HepG2 (cell line): ENCODE data around the gene GJC2. TPM values are rescaled to one million over a fixed set of nuclear protein-coding genes. Genes with fewer than 3 reads are reported as not detected.

ENCODE experiments used
- BORCS8-MEF2B ChIP-seq: sonication (generic); formaldehyde crosslinking; IDR thresholded peaks from 2 replicates; pipeline ENCODE4 v1.8.0; 2022; ENCODE audit warnings: mild to moderate bottlenecking, missing genetic modification reagents
- CAMTA2 ChIP-seq: sonication (generic); formaldehyde crosslinking; IDR thresholded peaks from 2 replicates; pipeline ENCODE4 v1.4.0; 2020; ENCODE audit warnings: mild to moderate bottlenecking, missing genetic modification reagents, borderline replicate concordance
- FOXK2 ChIP-seq: fragments of 450-650 bp; IDR thresholded peaks from 2 replicates; pipeline ENCODE4 v1.6.1; 2016
- KDM2A ChIP-seq: sonication (generic); formaldehyde crosslinking; IDR thresholded peaks from 2 replicates; pipeline ENCODE4 v1.4.0; 2020; ENCODE audit warnings: low read depth, missing genetic modification reagents, borderline replicate concordance
- MEF2D ChIP-seq: sonication (generic); formaldehyde crosslinking; IDR thresholded peaks from 2 replicates; pipeline ENCODE4 v1.5.1; 2020; ENCODE audit warnings: mild to moderate bottlenecking, missing genetic modification reagents
- MYC ChIP-seq: sonication (generic); formaldehyde crosslinking; IDR thresholded peaks from 2 replicates; pipeline ENCODE4 v1.9.0; 2021; ENCODE audit warnings: missing genetic modification reagents, borderline replicate concordance
- REL ChIP-seq: sonication (generic); formaldehyde crosslinking; conservative IDR thresholded peaks from 2 replicates; pipeline ENCODE4 v1.8.0; 2022; ENCODE audit warnings: mild to moderate bottlenecking, missing genetic modification reagents, moderate library complexity
- SP5 ChIP-seq: IDR thresholded peaks from 2 replicates; pipeline ENCODE4 v1.6.1; 2016; ENCODE audit warnings: low read depth, borderline replicate concordance
- XRCC5 ChIP-seq: fragments of 200-400 bp; formaldehyde crosslinking; optimal IDR thresholded peaks from 2 replicates; pipeline ENCODE3; 2017; ENCODE audit warnings: mild to moderate bottlenecking, low read length
- polyA plus RNA-seq, 8 experiments: library from polyadenylated mRNA; depleted of rRNA in 3 of 8; stranded (reverse) in 7 of 8; unstranded in 1 of 8; fragments of >200 nt; fragmentation: Illumina TruSeq in 4 of 8; extraction: Trizol in 4 of 8; gene quantifications; 2 replicates each; pipeline versions ENCODE4 v1.2.1 to v1.2.3, GENCODE V29; 2011 to 2016; ENCODE audit warnings: low read depth in 4 of 8, missing spikeins in 1 of 8, mixed read lengths in 1 of 8; ENCODE audit not compliant: insufficient read depth in 1 of 8
- total RNA-seq, 5 experiments: library from RNA; depleted of rRNA; stranded (reverse); fragments of >200 nt; fragmentation: Illumina TruSeq; extraction: Trizol; gene quantifications; 2 replicates each; pipeline ENCODE4 v1.2.3, GENCODE V29; 2016; ENCODE audit warnings: low read depth in 1 of 5
- TF ChIP-seq, protein P1 (sequence below): sonication (generic); formaldehyde crosslinking; IDR thresholded peaks from 2 replicates; pipeline ENCODE4 v1.4.0; 2020; ENCODE audit warnings: missing genetic modification reagents, borderline replicate concordance
- TF ChIP-seq, protein P2 (sequence below): sonication (generic); formaldehyde crosslinking; IDR thresholded peaks from 2 replicates; pipeline ENCODE4 v1.4.0; 2020; ENCODE audit warnings: low read depth, missing genetic modification reagents
- TF ChIP-seq, protein P3 (sequence below): sonication (generic); formaldehyde crosslinking; IDR thresholded peaks from 2 replicates; pipeline ENCODE4 v1.8.0; 2022; ENCODE audit warnings: missing genetic modification reagents, mild to moderate bottlenecking, borderline replicate concordance
- TF ChIP-seq, protein P4 (sequence below): sonication (generic); formaldehyde crosslinking; IDR thresholded peaks from 2 replicates; pipeline ENCODE4 v1.9.0; 2021; ENCODE audit warnings: missing genetic modification reagents, mild to moderate bottlenecking, borderline replicate concordance
- TF ChIP-seq, protein P5 (sequence below): sonication (generic); formaldehyde crosslinking; IDR thresholded peaks from 2 replicates; pipeline ENCODE4 v1.4.0; 2020; ENCODE audit warnings: mild to moderate bottlenecking, missing genetic modification reagents
- TF ChIP-seq, protein P6 (sequence below): sonication (generic); formaldehyde crosslinking; IDR thresholded peaks from 2 replicates; pipeline ENCODE4 v1.5.1; 2020; ENCODE audit warnings: mild to moderate bottlenecking, moderate library complexity, missing genetic modification reagents

GJC2 gene
- total and polyA plus RNA-seq, 2 of the 13 experiments (the other 11 are each of a cell fraction or from before 2014, with no cell fraction given), result 1.6 to 3.8 TPM

DNA sequence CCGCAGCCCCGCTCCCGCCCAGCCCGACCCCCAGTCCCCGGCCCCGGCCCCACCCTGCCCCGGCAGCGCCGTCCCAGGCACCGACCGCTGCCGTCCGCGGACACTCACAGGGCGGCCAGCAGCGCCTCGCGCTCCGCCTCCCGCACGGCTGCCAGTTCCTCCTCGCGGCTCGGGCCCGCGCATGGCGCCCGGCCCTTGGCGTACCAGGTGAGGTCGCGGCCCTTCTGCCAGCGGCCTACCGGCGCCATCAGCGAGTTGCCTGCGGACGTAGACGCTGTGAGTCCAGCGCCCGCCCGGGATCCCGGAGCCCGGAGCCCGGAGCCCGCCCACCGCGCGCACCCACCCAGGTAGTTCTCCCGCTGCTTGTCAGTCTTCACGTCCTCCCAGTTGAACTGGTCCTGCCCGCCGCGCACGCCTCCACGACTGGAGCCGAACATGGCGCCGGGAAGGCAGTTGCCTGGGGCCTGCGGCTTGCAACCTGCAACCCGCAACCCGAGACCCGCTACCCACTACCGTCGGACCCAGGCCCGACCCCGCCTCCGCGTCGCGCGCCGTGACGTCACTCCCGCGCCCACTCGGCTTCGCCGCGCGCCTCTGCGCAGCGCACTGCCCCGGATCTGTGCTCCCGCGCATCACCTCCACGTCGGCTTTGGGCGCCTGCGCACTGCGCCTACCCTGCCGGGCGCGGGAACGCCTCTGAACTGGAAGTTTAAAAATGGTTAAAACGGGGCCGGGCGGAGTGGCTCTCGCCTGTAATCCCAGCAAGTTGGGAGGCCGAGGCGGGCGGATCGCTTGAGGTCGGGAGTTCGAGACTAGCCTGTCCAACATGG is 46.7 kb upstream of the GJC2 start, which contains the start of gene C1orf35 (continued):
- TF ChIP-seq MYC (CRISPR knock-in tag), result peak; percentile 92; the same call in 1 of the 2 replicates
- peak; percentile 99; the same call in 1 of the 2 replicates for TF ChIP-seq KDM2A
- TF ChIP-seq, protein P1, sequence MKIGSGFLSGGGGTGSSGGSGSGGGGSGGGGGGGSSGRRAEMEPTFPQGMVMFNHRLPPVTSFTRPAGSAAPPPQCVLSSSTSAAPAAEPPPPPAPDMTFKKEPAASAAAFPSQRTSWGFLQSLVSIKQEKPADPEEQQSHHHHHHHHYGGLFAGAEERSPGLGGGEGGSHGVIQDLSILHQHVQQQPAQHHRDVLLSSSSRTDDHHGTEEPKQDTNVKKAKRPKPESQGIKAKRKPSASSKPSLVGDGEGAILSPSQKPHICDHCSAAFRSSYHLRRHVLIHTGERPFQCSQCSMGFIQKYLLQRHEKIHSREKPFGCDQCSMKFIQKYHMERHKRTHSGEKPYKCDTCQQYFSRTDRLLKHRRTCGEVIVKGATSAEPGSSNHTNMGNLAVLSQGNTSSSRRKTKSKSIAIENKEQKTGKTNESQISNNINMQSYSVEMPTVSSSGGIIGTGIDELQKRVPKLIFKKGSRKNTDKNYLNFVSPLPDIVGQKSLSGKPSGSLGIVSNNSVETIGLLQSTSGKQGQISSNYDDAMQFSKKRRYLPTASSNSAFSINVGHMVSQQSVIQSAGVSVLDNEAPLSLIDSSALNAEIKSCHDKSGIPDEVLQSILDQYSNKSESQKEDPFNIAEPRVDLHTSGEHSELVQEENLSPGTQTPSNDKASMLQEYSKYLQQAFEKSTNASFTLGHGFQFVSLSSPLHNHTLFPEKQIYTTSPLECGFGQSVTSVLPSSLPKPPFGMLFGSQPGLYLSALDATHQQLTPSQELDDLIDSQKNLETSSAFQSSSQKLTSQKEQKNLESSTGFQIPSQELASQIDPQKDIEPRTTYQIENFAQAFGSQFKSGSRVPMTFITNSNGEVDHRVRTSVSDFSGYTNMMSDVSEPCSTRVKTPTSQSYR (CRISPR knock-in tag), result no peak
- peak; percentile 92 for TF ChIP-seq REL (CRISPR knock-in tag)
- TF ChIP-seq SP5 (CRISPR knock-in tag), result peak; percentile 79
- TF ChIP-seq BORCS8-MEF2B (CRISPR knock-in tag), result peak; percentile 60; the same call in 1 of the 2 replicates
- TF ChIP-seq FOXK2, result no peak
- TF ChIP-seq, protein P2, sequence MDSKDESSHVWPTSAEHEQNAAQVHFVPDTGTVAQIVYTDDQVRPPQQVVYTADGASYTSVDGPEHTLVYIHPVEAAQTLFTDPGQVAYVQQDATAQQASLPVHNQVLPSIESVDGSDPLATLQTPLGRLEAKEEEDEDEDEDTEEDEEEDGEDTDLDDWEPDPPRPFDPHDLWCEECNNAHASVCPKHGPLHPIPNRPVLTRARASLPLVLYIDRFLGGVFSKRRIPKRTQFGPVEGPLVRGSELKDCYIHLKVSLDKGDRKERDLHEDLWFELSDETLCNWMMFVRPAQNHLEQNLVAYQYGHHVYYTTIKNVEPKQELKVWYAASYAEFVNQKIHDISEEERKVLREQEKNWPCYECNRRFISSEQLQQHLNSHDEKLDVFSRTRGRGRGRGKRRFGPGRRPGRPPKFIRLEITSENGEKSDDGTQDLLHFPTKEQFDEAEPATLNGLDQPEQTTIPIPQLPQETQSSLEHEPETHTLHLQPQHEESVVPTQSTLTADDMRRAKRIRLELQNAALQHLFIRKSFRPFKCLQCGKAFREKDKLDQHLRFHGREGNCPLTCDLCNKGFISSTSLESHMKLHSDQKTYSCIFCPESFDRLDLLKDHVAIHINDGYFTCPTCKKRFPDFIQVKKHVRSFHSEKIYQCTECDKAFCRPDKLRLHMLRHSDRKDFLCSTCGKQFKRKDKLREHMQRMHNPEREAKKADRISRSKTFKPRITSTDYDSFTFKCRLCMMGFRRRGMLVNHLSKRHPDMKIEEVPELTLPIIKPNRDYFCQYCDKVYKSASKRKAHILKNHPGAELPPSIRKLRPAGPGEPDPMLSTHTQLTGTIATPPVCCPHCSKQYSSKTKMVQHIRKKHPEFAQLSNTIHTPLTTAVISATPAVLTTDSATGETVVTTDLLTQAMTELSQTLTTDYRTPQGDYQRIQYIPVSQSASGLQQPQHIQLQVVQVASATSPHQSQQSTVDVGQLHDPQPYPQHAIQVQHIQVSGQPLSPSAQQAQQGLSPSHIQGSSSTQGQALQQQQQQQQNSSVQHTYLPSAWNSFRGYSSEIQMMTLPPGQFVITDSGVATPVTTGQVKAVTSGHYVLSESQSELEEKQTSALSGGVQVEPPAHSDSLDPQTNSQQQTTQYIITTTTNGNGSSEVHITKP (CRISPR knock-in tag), result no peak
- TF ChIP-seq, protein P3, sequence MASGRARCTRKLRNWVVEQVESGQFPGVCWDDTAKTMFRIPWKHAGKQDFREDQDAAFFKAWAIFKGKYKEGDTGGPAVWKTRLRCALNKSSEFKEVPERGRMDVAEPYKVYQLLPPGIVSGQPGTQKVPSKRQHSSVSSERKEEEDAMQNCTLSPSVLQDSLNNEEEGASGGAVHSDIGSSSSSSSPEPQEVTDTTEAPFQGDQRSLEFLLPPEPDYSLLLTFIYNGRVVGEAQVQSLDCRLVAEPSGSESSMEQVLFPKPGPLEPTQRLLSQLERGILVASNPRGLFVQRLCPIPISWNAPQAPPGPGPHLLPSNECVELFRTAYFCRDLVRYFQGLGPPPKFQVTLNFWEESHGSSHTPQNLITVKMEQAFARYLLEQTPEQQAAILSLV (CRISPR knock-in tag), result peak; percentile 88; the same call in 1 of the 2 replicates
- TF ChIP-seq CAMTA2 (CRISPR knock-in tag), result peak; percentile 81
- TF ChIP-seq MEF2D (CRISPR knock-in tag), result peak; percentile 40; the same call in 1 of the 2 replicates
- TF ChIP-seq, protein P4, sequence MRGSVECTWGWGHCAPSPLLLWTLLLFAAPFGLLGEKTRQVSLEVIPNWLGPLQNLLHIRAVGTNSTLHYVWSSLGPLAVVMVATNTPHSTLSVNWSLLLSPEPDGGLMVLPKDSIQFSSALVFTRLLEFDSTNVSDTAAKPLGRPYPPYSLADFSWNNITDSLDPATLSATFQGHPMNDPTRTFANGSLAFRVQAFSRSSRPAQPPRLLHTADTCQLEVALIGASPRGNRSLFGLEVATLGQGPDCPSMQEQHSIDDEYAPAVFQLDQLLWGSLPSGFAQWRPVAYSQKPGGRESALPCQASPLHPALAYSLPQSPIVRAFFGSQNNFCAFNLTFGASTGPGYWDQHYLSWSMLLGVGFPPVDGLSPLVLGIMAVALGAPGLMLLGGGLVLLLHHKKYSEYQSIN (CRISPR knock-in tag), result no peak
- TF ChIP-seq, protein P5, sequence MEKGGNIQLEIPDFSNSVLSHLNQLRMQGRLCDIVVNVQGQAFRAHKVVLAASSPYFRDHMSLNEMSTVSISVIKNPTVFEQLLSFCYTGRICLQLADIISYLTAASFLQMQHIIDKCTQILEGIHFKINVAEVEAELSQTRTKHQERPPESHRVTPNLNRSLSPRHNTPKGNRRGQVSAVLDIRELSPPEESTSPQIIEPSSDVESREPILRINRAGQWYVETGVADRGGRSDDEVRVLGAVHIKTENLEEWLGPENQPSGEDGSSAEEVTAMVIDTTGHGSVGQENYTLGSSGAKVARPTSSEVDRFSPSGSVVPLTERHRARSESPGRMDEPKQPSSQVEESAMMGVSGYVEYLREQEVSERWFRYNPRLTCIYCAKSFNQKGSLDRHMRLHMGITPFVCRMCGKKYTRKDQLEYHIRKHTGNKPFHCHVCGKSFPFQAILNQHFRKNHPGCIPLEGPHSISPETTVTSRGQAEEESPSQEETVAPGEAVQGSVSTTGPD (CRISPR knock-in tag), result no peak
- TF ChIP-seq XRCC5, result peak; percentile 20
- TF ChIP-seq, protein P6, sequence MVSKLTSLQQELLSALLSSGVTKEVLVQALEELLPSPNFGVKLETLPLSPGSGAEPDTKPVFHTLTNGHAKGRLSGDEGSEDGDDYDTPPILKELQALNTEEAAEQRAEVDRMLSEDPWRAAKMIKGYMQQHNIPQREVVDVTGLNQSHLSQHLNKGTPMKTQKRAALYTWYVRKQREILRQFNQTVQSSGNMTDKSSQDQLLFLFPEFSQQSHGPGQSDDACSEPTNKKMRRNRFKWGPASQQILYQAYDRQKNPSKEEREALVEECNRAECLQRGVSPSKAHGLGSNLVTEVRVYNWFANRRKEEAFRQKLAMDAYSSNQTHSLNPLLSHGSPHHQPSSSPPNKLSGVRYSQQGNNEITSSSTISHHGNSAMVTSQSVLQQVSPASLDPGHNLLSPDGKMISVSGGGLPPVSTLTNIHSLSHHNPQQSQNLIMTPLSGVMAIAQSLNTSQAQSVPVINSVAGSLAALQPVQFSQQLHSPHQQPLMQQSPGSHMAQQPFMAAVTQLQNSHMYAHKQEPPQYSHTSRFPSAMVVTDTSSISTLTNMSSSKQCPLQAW (CRISPR knock-in tag), result peak; percentile 44; the same call in 1 of the 2 replicates
